ENCODE measurements around the gene GSDME.

Gene GSDME

DNA sequence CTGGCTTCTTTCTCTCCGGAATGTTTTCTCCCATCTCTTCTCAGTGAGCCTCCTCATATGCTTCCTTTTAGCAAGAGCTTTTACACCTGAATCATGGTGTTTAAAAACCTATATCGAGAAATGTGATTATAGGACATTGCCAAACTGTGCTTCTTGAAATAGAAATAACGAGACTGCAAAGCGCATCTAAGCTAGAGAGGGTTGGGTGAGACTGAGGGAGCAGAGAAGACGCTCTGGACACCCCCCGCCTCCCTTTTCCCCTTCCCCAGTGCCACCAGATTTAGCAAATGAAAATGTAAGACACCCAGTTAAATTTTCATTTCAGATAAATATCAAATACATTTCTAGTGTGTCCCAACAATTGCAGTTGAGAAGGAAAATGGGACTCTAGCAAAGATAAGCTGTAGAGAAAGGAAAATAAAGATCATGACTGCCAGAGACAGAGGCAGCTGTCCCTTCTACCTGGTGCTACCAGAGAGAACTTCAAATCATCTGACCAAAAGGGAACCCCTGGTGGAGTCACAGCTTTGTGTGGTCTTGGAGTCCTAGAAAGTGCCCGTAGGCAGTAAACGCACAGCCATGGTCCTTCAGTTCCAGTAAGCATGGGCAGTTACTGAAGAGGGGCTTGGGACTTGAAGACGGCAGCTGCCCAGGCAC, 14.6 kb downstream of the GSDME start:
- ATAC-seq: 0 out of 3 replicates have a peak, but pooled peaks have one; percentile 2
- TF ChIP-seq CSDC2 (CRISPR knock-in tag; IDR thresholded peaks at IDR 0.05): 0 out of 2 replicates have a peak, but pooled peaks have one; percentile 61
- TF ChIP-seq TCF4 (CRISPR knock-in tag; IDR thresholded peaks at IDR 0.05; ENCODE audit: borderline replicate concordance): no peak
- TF ChIP-seq SNAI2 (CRISPR knock-in tag; IDR thresholded peaks at IDR 0.05): no peak

DNA sequence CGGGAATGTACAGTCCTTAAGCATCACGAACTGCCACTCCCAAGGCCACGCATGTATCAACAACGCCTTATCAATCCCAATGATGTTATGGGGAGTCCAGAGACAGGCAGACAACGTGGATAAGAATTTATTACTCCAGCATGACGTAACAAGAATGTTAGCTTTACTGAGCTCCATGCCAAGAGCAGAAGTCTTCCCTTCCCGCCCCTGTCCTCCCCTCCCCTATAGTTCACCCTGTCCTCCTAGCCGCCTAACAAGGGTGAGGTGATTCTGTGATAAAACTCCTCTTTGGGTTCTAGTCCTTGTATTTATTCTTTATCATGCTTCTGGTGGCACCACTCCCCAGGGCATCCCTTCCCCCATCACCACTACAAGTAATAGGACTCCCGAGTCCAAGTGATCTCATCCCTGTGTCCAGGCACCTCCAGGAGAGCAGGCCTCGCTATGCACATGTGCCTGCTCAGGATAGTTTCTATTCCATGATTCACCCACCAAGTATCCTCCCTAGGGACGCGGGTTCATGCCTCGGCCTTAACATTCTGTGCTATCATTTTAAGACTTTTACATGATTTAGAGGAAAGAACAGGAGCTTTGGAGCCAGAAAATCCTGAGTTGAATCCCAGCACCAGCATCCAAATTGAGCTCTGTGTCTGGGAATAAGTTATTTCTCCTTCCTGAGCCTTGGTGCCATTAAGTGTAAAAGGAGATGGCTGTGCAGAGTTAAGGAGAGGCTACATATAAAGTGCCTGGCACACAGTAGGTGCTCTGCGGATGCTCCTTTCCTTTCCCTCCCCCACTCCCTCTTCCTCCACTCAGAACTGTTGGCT, 15.4 kb downstream of the GSDME start:
- peak; percentile 65 for TF ChIP-seq ZFP3 (CRISPR knock-in tag; IDR thresholded peaks at IDR 0.05)
- TF ChIP-seq, protein P1, sequence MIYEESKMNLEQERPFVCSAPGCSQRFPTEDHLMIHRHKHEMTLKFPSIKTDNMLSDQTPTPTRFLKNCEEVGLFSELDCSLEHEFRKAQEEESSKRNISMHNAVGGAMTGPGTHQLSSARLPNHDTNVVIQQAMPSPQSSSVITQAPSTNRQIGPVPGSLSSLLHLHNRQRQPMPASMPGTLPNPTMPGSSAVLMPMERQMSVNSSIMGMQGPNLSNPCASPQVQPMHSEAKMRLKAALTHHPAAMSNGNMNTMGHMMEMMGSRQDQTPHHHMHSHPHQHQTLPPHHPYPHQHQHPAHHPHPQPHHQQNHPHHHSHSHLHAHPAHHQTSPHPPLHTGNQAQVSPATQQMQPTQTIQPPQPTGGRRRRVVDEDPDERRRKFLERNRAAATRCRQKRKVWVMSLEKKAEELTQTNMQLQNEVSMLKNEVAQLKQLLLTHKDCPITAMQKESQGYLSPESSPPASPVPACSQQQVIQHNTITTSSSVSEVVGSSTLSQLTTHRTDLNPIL (CRISPR knock-in tag; IDR thresholded peaks at IDR 0.05; ENCODE audit: low read depth): peak; percentile 76
- no peak for TF ChIP-seq SNAI2 (CRISPR knock-in tag; IDR thresholded peaks at IDR 0.05)
- TF ChIP-seq TSHZ2 (CRISPR knock-in tag; IDR thresholded peaks at IDR 0.05): no peak
- TF ChIP-seq, protein P2, sequence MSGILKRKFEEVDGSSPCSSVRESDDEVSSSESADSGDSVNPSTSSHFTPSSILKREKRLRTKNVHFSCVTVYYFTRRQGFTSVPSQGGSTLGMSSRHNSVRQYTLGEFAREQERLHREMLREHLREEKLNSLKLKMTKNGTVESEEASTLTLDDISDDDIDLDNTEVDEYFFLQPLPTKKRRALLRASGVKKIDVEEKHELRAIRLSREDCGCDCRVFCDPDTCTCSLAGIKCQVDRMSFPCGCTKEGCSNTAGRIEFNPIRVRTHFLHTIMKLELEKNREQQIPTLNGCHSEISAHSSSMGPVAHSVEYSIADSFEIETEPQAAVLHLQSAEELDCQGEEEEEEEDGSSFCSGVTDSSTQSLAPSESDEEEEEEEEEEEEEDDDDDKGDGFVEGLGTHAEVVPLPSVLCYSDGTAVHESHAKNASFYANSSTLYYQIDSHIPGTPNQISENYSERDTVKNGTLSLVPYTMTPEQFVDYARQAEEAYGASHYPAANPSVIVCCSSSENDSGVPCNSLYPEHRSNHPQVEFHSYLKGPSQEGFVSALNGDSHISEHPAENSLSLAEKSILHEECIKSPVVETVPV (CRISPR knock-in tag; IDR thresholded peaks at IDR 0.05): no peak
- peak; percentile 25; the same call in 1 of the 2 replicates for TF ChIP-seq ISL1 (CRISPR knock-in tag; IDR thresholded peaks at IDR 0.05)
- 0 out of 2 replicates have a peak, but pooled peaks have one; percentile 41 for TF ChIP-seq ZNF70 (CRISPR knock-in tag; IDR thresholded peaks at IDR 0.05)
- TF ChIP-seq, protein P3, sequence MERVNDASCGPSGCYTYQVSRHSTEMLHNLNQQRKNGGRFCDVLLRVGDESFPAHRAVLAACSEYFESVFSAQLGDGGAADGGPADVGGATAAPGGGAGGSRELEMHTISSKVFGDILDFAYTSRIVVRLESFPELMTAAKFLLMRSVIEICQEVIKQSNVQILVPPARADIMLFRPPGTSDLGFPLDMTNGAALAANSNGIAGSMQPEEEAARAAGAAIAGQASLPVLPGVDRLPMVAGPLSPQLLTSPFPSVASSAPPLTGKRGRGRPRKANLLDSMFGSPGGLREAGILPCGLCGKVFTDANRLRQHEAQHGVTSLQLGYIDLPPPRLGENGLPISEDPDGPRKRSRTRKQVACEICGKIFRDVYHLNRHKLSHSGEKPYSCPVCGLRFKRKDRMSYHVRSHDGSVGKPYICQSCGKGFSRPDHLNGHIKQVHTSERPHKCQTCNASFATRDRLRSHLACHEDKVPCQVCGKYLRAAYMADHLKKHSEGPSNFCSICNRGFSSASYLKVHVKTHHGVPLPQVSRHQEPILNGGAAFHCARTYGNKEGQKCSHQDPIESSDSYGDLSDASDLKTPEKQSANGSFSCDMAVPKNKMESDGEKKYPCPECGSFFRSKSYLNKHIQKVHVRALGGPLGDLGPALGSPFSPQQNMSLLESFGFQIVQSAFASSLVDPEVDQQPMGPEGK (CRISPR knock-in tag; IDR thresholded peaks at IDR 0.05; ENCODE audit: borderline replicate concordance): 0 out of 2 replicates have a peak, but pooled peaks have one; percentile 15
- peak; percentile 73; the same call in 1 of the 2 replicates for TF ChIP-seq TOX (CRISPR knock-in tag; IDR thresholded peaks at IDR 0.05; ENCODE audit: borderline replicate concordance)
- peak; percentile 29; the same call in 1 of the 2 replicates for TF ChIP-seq GLIS3 (CRISPR knock-in tag; IDR thresholded peaks at IDR 0.05)
- ATAC-seq: peak; percentile 100

DNA sequence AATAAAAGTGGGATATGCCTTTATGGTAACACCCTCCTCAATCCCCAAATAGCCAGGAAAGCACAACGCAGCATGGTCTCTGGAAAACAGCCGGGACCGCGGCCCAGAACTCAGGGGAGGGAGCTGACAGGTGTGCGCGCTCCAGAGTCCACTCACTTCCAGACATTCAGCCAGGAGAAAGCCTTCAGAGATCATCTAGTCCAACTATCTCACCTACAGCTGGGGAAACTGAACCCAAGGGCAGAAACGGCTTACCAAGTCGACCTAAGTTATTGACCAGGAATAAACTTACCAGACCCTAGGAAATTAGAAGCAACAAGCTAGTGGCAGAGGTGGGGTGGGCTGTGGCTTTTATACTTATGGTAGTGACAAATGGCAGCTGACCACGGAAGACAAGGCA, 16.4 kb downstream of the GSDME start:
- ATAC-seq: no peak
- TF ChIP-seq ZNF70 (CRISPR knock-in tag; IDR thresholded peaks at IDR 0.05) (no peak), PPARA (CRISPR knock-in tag; IDR thresholded peaks at IDR 0.05; ENCODE audit: borderline replicate concordance) (no peak), GLIS3 (CRISPR knock-in tag; IDR thresholded peaks at IDR 0.05) (no peak), TSHZ2 (CRISPR knock-in tag; IDR thresholded peaks at IDR 0.05) (no peak), ESRRG (CRISPR knock-in tag; IDR thresholded peaks at IDR 0.05) (no peak), TOX (CRISPR knock-in tag; IDR thresholded peaks at IDR 0.05; ENCODE audit: borderline replicate concordance) (no peak), ZC3H10 (CRISPR knock-in tag; IDR thresholded peaks at IDR 0.05) (no peak), OSR1 (CRISPR knock-in tag; IDR thresholded peaks at IDR 0.05) (no peak), SNAI2 (CRISPR knock-in tag; IDR thresholded peaks at IDR 0.05) (no peak), ISL1 (CRISPR knock-in tag; IDR thresholded peaks at IDR 0.05) (no peak)
- TF ChIP-seq, protein P3 (CRISPR knock-in tag; IDR thresholded peaks at IDR 0.05; ENCODE audit: borderline replicate concordance): no peak
- TF ChIP-seq, protein P2 (CRISPR knock-in tag; IDR thresholded peaks at IDR 0.05): no peak

Measured in SK-N-SH treated with all-trans-retinoic acid at 6 μM for 48 hours (cell line).